Stimulated activated memory B cell treated with anti-CD40 and anti-IgM and Interleukin-4, amounts not matched to agents 10 μg/mL and 1 μg/mL and 100 μg/mL, for 72 hours (primary cell): ENCODE measurements around the gene VEGFD.

ENCODE experiments used
- ATAC-seq: fragments of 150-1000 bp; cut with Tn5 transposase; 2 replicates; pipeline ENCODE4 v1.10.0; 2021
- H3K27ac Mint-ChIP-seq: one replicate; pipeline ENCODE4 v1.8.0; 2022; ENCODE audit warnings: mild to moderate bottlenecking, mixed read lengths
- H3K27me3 Mint-ChIP-seq: one replicate; pipeline ENCODE4 v1.8.0; 2022; ENCODE audit warnings: mixed read lengths
- H3K36me3 Mint-ChIP-seq: one replicate; pipeline ENCODE4 v1.8.0; 2022; ENCODE audit warnings: mixed read lengths
- H3K4me1 Mint-ChIP-seq: one replicate; pipeline ENCODE4 v1.8.0; 2022; ENCODE audit warnings: mixed read lengths
- H3K4me3 Mint-ChIP-seq: one replicate; pipeline ENCODE4 v1.8.0; 2022; ENCODE audit warnings: mild to moderate bottlenecking, moderate library complexity, mixed read lengths
- H3K9me3 Mint-ChIP-seq: one replicate; pipeline ENCODE4 v1.8.0; 2022; ENCODE audit warnings: mixed read lengths

The VEGFD gene

GRCh38 chrX:15299941-15300851 is 84.0 kb downstream of the VEGFD start:
- H3K27ac Mint-ChIP-seq, result no peak overlapping the region
- H3K4me1 Mint-ChIP-seq, result no peaks in the 10 kb centered on the region
- H3K9me3 Mint-ChIP-seq, result no peaks in the 10 kb centered on the region
- no peaks in the 10 kb centered on the region for H3K27me3 Mint-ChIP-seq
- H3K4me3 Mint-ChIP-seq, result no peak overlapping the region
- no peaks in the 10 kb centered on the region for H3K36me3 Mint-ChIP-seq
- ATAC-seq, result no peak

GRCh38 chrX:15298780-15299179 is 85.4 kb downstream of the VEGFD start:
- Mint-ChIP-seq H3K27me3 (no peaks in the 10 kb centered on the region), H3K4me1 (no peaks in the 10 kb centered on the region), H3K4me3 (no peak overlapping the region), H3K27ac (no peak overlapping the region), H3K9me3 (no peaks in the 10 kb centered on the region), H3K36me3 (no peaks in the 10 kb centered on the region)
- no peak for ATAC-seq

- Mint-ChIP-seq H3K4me1 (no peaks in the 10 kb centered on the region), H3K27me3 (no peaks in the 10 kb centered on the region), H3K27ac (no peak overlapping the region), H3K4me3 (no peak overlapping the region), H3K9me3 (no peaks in the 10 kb centered on the region), H3K36me3 (no peaks in the 10 kb centered on the region)
- no peak for ATAC-seq
Measured at GRCh38 chrX:15298201-15298600, 86.0 kb downstream of the VEGFD start.
